Right lobe of liver (tissue), 4 donors: ENCODE results near the gene EIF4A3.

Source experiments
- CTCF ChIP-seq, 4 donors: fragments of 200-600 bp in 3 of 4; fragments of 450-650 bp in 1 of 4; IDR thresholded peaks; one replicate each; pipeline versions ENCODE4 v1.5.1 to v1.8.0; 2016 to 2022; ENCODE audit warnings: antibody characterized with exemption in 4 of 4, mild to moderate bottlenecking in 2 of 4
- POLR2A ChIP-seq: fragments of 450-650 bp; IDR thresholded peaks from one replicate; pipeline ENCODE4 v1.6.1; 2017; ENCODE audit warnings: antibody characterized with exemption, mild to moderate bottlenecking
- donor health status: DM: no; HTN: no; CAD: no.
- donor health status: DM: no; HTN: no; CAD: no.
- donor health status: DM: no; HTN: yes; CAD: no.

DNA sequence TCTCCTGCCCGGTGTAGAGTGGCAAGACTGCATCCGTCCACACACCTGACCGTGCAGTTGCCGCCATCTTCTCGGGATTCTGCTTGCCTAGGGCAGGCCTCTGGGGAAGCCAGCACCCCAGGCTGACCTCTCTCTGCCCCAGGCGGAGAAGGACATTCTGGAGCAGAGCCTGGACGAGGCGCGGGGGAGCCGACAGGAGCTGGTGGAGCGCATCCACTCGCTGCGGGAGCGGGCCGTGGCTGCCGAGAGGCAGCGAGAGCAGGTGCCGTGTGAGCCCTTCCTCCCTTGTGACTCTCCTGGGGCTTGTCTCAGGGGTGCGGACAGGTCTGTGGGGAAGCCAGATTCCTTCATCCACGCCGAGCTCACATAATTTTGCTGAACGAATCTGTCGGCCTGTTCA lies 42.7 kb upstream of the EIF4A3 start:
- TF ChIP-seq POLR2A (no peak), CTCF (IDR thresholded peaks at IDR 0.05) (no peak)
